Measurements from ENCODE around the gene THSD4.

DNA sequence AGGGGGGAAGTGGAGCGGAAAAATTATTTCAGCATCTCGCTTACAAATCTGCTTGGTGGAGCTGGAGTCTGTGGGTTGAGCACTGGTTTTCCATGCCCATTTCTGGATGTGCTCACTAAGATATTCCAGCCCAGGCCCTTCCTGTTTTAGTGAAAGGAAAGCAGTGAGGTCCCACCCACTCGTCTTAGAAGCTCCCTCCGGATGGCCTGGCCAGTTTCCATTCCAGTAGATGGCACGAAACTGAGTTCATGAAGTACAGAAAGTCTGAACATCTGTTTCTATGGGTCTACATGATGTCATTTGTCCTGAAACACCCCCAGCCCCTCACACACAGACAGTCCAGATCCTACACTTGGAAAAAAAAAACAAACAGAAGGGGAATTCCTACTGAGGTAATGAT is 31.9 kb upstream of the THSD4 start:
- TF ChIP-seq CTCF (conservative IDR thresholded peaks at IDR 0.05; ENCODE audit: low read length): no peak
- no peak for TF ChIP-seq EZH2phosphoT487 (IDR thresholded peaks at IDR 0.05; ENCODE audit: borderline replicate concordance, low read depth, low read length)
